HepG2 (cell line): ENCODE data around the gene ACTR10.

ENCODE experiments used
- CEBPB ChIP-seq: IDR thresholded peaks from 2 replicates; pipeline ENCODE4 v1.6.1; 2011; ENCODE audit warnings: low read depth, low read length, improper control_type of control experiment, borderline replicate concordance
- DNMT3B ChIP-seq: conservative IDR thresholded peaks from 2 replicates; pipeline ENCODE4 v1.6.1; 2016; ENCODE audit warnings: missing biosample characterization, control low read depth
- GATAD1 ChIP-seq: IDR thresholded peaks from 2 replicates; pipeline ENCODE4 v1.6.1; 2016; ENCODE audit warnings: missing genetic modification reagents, missing compliant biosample characterization
- NFIC ChIP-seq: IDR thresholded peaks from 2 replicates; pipeline ENCODE4 v1.6.1; 2012; ENCODE audit warnings: mild to moderate bottlenecking, low read length, inconsistent platforms
- ZNF274 ChIP-seq: sonication (generic); formaldehyde crosslinking; IDR thresholded peaks from 2 replicates; pipeline ENCODE4 v1.5.1; 2020; ENCODE audit warnings: mild to moderate bottlenecking, missing genetic modification reagents
- TF ChIP-seq, protein P1 (sequence below): IDR thresholded peaks from 2 replicates; pipeline ENCODE4 v1.6.1; 2012; ENCODE audit warnings: inconsistent platforms
- TF ChIP-seq, protein P2 (sequence below): sonication (generic); IDR thresholded peaks from 2 replicates; pipeline ENCODE4 v1.6.1; 2016; ENCODE audit warnings: low read depth, borderline replicate concordance
- TF ChIP-seq, protein P3 (sequence below): sonication (generic); formaldehyde crosslinking; IDR thresholded peaks from 2 replicates; pipeline ENCODE4 v1.5.0; 2020; ENCODE audit warnings: mild to moderate bottlenecking, missing genetic modification reagents, moderate library complexity

GRCh38 chr14:58215191-58215914, 15.4 kb downstream of the ACTR10 start:
- TF ChIP-seq CEBPB (no peak), GATAD1 (CRISPR knock-in tag) (no peak), ZNF274 (no peak), NFIC (no peak), DNMT3B (CRISPR knock-in tag) (no peak)
- TF ChIP-seq, protein P1, sequence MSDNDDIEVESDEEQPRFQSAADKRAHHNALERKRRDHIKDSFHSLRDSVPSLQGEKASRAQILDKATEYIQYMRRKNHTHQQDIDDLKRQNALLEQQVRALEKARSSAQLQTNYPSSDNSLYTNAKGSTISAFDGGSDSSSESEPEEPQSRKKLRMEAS: no peak
- TF ChIP-seq, protein P2, sequence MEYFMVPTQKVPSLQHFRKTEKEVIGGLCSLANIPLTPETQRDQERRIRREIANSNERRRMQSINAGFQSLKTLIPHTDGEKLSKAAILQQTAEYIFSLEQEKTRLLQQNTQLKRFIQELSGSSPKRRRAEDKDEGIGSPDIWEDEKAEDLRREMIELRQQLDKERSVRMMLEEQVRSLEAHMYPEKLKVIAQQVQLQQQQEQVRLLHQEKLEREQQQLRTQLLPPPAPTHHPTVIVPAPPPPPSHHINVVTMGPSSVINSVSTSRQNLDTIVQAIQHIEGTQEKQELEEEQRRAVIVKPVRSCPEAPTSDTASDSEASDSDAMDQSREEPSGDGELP: no peak
- TF ChIP-seq, protein P3, sequence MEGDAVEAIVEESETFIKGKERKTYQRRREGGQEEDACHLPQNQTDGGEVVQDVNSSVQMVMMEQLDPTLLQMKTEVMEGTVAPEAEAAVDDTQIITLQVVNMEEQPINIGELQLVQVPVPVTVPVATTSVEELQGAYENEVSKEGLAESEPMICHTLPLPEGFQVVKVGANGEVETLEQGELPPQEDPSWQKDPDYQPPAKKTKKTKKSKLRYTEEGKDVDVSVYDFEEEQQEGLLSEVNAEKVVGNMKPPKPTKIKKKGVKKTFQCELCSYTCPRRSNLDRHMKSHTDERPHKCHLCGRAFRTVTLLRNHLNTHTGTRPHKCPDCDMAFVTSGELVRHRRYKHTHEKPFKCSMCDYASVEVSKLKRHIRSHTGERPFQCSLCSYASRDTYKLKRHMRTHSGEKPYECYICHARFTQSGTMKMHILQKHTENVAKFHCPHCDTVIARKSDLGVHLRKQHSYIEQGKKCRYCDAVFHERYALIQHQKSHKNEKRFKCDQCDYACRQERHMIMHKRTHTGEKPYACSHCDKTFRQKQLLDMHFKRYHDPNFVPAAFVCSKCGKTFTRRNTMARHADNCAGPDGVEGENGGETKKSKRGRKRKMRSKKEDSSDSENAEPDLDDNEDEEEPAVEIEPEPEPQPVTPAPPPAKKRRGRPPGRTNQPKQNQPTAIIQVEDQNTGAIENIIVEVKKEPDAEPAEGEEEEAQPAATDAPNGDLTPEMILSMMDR (CRISPR knock-in tag): no peak
